Keratinocyte (primary cell): ENCODE results near the gene CCDC141.

Experiments used
- CTCF ChIP-seq, 3 experiments: IDR thresholded peaks in 1 of 3; conservative IDR thresholded peaks in 1 of 3; optimal IDR thresholded peaks in 1 of 3; 2 replicates in 2 of 3; 3 replicates in 1 of 3; pipeline versions ENCODE3 to v1.5.1; 2011; ENCODE audit warnings: low read length in 3 of 3, mild to moderate bottlenecking in 3 of 3, moderate library complexity in 2 of 3, control low read depth in 1 of 3, inconsistent platforms in 1 of 3; ENCODE audit not compliant: insufficient read depth in 2 of 3; ENCODE audit errors: extremely low read depth in 1 of 3
- EZH2 ChIP-seq: IDR thresholded peaks from one replicate; pipeline ENCODE4 v1.6.1; 2012; ENCODE audit warnings: inconsistent platforms, mild to moderate bottlenecking, low read length, moderate library complexity

- TF ChIP-seq EZH2 (no peak), CTCF (optimal IDR thresholded peaks at IDR 0.05 in 1 of 3, IDR thresholded peaks at IDR 0.05 in 1 of 3, conservative IDR thresholded peaks at IDR 0.05 in 1 of 3; ENCODE audit: extremely low read depth in 1 of 3, insufficient read depth in 2 of 3, low read length in 3 of 3) (no peak)
These were observed 216.6 kb downstream of the CCDC141 start for GRCh38 chr2:178833382-178833781.
